Anterior cingulate cortex (tissue), 58 donors: ENCODE data around the gene ACKR2.
"Not testable (repeated sequence)": the region's sequence is repeated elsewhere in the genome, so short reads cannot be mapped to it uniquely, and the experiment has no call there.

ENCODE experiments used
- DNase-seq, 58 donors: peaks; one replicate each; lab custom pipeline; 2025; lab: John Stamatoyannopoulos, UW

ACKR2 gene

DNA sequence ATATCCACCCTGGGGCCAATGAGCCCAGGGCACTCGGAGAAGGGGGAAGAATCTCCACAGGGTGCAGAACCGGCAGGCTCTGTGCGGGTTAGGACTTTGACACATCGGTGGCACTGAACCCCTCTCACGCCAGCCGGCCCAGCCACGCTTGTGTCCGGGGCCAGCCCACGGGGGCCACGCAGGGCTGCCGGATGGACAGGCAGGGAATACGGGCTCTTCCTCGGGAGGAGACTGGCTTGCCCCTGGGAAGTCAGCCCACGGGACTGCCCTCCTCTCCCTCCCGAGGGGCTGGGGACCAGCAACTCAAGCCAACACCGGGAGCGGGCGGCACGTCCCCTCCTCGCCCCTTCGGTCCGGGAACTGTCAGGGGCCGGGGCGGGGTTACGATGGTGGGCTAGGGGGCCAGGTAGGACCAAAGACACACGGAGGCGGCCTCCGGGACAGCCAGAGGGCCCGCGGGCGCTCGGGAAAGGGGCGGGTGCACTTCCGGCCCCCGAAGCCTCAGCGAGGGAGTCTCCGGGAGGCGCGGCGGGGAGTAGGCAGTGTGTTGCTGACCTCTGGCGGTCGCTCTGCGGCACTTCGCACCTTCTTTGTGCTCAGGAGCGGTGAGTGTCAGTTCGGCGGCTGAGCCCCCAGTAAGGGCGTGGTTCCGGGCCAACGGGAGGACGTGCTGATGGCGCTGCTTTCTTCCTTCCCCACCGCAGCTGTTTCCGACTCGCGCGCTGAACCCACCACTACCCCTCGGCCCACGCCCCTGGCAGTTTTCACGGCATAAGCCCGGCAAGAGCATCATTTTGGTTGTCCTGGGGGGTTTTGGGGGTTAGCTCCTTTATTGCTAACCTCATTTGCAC lies 71.6 kb downstream of the ACKR2 start:
- DNase-seq: peak in 56 of 58 donors; percentile 4 to 85 (median 70)

DNA sequence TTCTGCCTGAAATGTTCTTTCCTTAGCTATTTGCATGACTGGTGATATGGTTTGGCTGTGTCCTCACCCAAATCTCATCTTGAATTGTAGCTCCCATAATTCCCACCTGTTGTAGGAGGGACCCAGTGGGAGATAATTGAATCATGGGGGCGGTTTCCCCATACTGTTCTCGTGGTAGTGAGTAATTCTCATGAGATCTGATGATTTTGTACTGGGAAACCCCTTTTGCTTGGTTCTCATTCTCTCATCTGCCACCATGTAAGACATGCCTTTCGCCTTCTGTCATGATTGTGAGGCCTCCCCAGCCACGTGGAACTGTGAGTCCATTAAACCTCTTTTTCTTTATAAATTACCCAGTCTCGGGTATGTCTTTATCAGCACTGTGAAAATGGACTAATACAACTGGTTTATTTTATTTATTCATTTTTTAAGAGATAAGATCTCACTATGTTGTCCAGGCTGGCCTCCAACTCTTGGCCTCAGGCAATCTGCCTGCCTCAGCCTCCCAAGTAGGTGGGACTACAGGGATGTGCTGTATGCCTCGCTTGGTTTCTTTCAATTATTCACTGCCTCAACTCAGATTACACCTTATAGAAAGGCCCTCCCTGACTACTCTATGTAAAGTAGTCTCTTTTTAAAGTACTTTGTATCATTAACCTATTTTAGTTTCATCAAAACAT lies 74.1 kb downstream of the ACKR2 start:
- not testable (repeated sequence) for DNase-seq

DNA sequence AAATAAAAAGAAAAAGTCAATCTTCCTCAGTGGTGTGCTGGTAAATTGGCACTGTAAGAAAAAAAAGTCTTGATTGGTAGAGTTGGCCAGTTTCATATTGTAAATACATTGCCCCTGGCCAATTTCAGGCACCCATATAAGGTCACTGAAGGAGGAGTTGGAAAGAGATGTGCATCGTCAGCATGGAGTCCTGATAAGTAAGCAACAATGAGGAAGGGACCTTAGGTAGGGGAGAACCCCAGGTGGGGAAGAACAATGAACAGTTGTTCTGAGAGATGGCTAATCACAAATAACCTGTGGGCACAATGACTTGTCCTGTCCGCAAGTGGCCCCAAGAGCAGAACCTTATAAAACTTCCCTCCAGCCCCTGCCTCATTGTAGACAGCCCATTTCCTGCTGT lies 75.1 kb downstream of the ACKR2 start:
- no peak for DNase-seq

DNA sequence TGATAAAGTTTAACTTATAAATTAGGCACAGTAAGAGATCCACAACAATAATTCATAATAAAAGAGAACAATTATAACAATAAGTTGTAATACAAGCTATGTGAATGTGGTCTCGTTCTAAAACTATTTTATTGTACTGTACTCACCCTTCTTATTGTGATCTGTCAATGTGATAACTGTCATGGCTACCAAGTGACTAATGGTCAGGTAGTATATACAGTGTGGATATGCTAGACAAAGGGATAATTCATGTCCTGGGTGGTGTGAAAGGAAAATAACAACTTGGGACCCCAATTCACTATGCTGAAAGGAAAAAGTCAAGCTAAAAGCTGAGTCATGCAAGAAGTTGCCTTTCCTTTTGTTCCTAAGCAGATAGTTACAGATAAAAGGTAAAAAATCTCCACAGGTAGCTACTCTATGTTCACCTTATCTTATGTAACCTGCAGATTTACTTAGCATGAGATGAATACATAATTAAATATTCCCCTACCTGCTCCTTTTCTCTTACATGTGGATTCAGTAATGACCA lies 77.1 kb downstream of the ACKR2 start:
- no peak for DNase-seq

DNA sequence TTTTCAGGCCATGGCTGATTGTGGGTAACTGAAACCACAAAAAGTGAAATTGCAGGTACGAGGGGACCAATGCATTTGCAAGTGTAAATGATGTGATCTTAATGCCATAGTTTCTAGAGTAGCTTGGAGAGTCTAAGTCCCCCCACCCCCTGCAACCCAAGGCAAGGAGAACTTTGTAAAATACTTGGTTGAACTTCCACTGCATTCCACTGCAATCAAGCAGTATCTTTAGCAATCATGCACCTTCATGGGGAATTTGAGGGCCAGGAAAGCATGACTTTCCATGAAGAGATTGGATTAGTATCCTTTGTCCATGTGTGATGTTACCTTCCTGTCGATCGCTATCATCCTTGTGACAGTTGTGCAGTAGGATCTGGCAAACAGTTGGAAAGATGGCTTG lies 77.8 kb downstream of the ACKR2 start:
- DNase-seq: no peak

DNA sequence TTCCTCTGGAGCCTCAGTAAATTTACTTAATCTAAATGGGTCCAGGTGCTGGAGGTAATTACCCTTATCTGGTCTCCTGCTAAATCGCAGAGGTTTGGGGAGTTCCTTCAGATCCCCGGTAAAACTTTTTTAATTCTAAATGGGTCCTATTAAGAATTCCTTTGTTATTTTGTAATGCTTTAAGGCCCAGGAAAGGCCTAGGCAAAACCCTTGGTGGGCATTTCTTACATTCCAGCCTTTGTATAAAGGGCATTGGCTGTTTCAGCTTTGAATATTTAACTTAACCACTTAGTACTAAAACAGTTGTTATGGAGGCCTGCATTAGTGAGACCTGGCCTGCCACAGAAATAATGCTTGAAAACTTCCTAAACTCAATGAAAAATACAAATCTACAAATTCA lies 81.8 kb downstream of the ACKR2 start:
- no peak for DNase-seq

DNA sequence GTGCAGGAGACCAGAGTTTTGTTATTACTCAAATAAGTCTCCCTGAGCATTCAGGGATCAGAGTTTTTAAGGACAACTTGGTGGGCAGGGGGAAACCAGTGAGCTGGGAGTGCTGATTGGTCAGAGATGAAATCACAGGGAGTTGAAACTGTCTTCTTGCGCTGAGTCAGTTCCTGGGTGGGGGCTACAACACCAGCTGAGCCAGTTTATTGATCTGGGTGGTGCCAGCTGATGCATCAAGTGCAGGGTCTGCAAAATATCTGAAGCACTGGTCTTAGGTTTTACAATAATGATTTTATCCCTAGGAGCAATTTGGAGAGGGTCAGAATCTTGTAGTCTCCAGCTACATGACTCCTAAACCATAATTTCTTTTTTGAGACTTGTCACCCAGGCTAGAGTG lies 82.9 kb downstream of the ACKR2 start:
- DNase-seq: no peak

DNA sequence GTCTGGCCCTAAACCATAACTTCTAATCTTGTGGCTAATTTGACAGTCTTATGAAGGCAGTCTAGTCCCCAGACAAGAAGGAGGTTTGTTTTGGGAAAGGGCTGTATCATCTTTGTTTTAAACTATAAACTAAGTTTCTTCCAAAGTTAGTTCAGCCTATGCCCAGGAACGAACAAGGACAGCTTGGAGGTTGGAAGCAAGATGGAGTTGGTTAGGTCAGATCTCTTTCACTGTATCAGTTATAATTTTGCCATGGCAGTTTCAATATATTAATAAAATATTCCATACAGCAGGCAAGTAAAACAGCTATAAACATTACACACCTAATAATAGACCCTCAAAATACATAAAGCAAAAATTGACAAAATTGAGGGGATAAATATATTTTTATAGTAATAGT lies 83.6 kb downstream of the ACKR2 start:
- no peak for DNase-seq

DNA sequence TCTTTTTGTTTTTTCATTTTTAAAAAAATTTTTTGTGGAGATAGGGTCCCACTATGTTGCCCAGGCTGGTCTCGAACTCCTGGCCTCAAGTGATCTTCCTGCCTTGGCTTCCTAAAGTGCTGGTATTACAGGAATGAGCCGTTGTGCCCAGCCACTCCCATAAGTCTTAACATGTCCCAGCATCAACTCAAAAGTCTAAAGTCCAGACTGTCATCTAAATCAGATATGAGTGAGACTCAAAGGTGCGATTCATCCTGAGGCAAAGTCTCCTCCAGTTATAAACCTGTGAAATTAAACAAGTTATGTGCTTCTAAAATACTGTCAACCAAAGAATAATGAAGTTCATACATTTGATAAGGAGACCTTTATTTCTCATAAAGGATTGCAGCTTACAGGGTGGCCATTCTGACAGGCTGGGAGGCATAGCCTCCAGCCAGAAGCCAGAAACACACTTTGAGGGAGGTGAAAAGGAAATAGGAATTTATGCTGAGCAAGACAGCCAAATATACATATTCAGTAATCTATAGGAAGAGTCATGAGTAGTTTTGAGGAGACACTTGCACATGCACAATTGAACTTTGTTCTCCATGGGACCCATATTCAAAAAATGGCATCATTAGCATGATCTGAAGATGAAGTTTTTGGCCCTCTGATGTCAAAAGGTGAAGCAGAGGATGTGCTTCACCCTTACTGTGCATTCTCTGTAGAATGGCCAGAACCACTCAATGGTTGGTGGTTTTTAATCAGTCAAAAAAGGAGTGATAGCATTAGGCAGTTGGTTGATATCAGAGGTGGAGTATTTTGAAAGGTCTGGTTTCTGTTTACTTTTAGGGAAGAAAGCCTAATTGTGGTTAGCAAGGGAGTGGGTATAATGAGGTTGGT lies 85.7 kb downstream of the ACKR2 start:
- no peak for DNase-seq

DNA sequence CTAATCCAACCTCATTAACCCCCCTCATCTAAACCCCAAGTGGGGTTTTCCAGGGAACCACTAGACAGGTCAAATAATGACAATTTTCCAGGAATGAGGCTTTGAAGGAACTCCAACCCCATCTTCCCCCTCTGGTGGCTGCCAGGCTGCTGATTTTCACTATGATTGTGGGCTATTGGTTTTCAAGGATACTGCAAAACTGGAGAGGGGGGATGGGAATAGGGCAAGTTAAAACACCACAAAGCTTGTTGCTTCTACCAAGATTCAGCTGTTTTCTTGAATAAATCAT lies 86.3 kb downstream of the ACKR2 start:
- DNase-seq: no peak

DNA sequence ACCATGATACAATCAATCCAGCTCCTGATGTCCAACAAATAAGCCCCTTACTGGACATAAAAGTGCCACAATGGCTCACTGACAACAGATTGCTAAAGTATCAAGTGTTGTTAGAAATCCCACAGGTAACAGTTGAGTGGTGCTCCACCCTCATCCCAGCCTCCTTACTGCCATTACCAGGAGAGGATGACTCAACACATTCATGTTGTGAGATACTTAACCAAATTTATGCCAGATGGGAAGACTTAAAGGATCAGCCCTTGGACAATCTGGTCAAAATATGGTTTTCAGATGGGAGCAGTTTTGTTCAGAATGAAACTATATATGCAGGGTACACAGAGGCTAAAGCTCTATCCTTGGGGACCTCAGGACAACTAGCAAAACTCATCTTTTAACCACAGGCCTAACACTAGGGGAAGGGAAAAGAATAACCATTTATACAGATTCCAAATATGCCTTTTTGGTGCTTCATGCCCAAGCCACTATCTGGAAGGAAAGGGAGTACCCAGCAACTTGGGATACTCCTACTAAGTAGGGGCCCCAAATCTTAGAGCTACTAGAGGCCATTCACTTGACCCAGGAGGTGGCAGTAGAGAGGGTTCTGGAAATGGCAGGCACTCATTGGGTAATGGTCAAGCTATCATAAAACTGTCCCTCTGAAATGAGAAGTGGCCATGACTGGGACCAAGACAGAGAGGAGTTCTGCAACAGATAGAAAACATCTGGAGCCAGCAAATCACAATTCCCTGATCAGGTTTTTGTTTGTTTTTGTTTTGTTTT lies 89.8 kb downstream of the ACKR2 start:
- DNase-seq: no peak

DNA sequence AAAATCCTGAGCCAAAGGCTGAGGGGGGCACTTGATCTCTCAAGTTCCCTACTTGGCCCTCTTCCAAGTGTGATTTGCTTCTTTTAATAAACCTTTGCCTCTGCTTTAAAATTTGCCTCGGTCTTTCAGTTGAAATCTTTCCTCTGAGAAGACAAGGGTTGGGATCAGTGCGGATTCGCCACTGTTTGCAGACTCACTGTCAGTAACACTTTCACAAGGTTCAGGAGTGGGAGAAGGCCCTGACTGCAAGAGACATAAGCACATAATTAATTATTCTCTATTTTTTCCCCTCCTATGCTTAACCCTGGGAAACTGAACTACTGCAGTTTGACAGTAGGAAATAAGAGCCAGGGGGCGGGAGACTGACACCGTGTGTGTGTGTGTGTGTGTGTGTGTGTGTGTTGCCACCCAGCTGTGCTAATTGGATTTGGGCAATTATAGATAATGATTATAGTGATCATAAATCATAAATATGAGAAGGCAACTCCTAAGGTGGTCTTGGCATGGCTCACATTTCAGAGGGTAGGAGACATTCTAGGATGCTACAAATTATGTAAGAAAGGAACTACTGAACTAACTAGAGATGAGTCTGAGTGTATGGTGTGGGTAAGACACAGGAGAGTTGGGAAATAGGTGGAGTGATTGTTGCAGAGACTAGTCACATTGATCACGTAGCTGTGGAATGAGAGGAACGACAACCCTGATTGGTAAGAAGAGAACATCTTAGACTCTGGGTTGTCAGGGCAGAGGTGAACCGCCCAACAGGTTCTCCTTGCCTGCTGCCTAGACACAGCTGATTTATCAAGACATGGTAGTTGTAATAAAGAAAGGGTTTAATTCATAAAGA lies 91.2 kb downstream of the ACKR2 start:
- no peak for DNase-seq

DNA sequence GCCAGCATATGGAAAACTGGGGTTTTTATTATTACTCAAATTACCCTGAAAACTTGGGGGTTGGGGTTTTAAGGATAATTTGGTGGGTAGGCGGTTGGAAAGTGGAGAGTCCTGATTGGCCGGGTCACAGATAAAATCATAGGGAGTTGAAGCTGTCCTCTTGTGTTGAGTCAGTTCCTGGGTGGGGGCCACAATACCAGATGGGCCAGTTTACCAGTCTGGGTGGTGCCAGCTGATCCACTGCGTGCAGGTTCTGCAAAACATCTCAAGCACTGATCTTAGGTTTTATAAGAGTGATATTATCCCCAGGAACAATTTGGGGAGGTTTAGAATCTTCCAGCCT lies 91.8 kb downstream of the ACKR2 start:
- no peak for DNase-seq

DNA sequence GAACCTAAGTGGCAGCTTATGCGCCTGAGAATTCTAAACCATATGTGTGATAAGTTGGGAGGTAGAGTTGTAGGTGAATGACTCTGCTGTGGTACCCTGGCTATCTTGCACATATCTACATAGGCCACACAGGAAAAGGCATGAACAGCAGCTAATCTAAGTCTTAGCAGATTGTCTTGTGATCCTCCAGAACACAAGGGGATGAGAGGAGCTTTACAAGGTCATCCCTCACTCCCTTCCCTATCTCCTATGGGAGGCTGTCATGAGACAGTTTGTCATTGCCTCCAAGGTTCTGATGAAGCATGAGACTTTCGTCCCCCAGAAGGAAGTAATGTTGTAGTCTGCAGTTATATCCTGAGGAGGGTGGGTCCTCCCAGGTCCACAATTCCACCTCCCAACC lies 93.0 kb downstream of the ACKR2 start:
- DNase-seq: no peak

DNA sequence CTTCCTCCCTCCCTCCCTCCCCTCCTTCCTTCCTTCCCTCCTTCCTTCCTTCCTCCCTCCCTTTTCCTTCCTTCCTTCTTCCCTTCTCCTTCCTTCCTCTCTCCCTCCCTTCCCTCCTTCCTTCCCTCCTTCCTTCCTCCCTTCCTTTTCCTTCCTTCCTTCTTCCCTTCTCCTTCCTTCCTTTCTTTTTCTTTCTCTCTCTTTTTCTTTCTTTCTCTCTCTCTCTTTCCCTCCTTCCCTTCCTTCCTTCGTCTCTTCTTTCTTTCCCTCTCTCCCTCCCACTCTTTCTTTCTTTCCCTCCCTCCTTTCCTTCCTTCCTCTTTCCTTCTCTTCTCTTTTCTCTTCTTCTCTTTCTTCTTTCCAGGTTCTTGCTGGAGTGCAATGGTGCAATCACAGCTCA lies 94.8 kb downstream of the ACKR2 start:
- no peak for DNase-seq

DNA sequence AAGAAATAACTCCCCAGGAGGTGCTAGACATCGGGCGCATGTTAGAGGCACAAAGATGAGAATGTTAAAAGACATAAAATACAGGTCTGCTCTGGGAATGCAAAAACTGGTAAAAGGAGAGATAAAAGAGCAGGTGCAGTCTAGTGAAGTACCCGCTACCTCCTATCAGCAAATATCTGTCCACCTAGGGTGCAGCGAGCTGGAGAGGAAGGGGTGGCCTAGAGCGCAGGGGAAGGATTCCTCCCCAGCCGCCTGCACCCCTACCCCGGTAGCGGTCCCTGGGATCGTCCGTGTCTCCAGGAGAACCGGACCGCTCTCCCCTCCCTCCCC lies 96.5 kb downstream of the ACKR2 start:
- peak in 1 of 58 donors; percentile 9 for DNase-seq

DNA sequence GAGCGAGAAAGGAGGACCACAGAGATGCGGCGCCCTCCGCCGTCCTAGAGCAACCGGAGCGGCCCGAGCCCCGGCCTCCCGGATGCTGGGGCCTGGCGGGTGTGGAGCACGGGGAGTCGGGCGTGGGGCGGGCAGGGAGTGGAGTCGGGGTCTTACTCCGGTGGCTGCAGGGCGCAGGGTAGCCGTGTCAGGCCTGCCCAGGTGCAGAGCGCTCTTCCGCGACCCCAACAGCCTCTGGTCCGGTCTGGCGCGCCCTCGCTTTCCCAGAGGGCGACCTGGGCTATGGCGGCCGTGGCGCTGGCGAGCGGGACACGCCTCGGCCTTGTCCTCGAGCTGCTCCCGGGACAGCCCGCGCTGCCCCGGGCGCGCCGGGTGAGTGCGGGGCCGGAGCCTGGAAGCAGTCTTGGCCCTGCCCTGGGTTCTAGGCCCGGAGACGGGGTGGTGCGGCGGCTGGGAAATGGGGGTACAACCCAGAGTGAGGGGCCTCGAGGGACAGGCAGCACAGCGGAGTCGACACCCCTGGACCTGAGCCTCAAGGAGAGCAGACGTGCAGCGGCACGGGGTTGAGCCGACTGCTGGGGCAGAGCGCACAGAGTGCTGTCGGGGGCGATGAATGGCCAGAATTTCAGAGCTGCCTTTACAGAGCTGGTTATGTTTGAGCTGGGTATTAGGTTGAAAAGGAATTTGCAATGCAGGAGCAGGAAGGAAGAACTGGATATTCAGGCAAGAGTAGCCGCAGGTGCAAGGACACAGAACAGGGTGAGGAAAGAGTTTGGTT lies 97.0 kb downstream of the ACKR2 start, which contains the start of gene ZNF662:
Gene ZNF662 (plus strand): TSS at position 73 of the 778 bp plus-strand sequence. CDS start 1,973 bp downstream, outside the sequence.
- DNase-seq: peak in 53 of 58 donors; percentile 10 to 73 (median 43)

DNA sequence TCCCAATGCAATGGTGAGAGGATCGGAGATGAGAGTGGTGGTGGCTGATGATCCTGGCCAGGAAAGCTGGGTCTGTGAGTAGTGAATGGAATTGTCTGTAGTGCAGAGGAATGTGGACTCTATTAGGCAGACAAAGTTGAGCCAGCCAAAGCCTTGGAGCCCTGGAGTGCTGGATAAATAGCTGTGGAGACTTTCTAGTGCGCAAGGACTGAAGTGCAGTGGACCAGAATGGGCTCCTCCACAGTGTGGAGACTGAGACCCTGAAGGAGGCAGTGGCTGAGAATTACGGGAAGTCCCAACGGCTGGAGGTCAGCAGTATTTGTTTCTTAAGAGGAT lies 97.6 kb downstream of the ACKR2 start:
- peak in 2 of 58 donors; percentile 4 to 13 for DNase-seq

DNA sequence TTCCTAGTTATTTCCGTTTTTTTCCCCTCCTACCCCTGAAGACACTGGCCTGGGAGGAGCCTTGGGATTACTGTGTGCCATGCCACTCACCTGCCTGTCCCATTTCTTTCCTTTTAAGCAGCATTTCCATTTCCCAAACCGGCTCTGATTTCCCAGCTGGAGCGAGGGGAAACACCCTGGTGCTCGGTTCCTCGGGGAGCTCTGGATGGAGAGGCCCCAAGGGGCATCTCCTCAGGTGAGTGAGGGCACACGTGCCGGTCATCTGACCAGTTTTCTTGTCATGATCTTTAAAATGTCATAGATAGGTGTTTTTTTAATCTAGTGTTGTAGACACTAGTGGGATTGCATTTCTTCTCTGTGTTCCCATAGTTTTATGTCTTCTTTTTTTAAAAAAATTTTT lies 99.4 kb downstream of the ACKR2 start:
- DNase-seq: no peak
